Tibial nerve (tissue), 3 donors: ENCODE data around the gene MYBPC1.

Experiments used
- POLR2A ChIP-seq, 2 donors: fragments of 450-650 bp; IDR thresholded peaks; one replicate each; pipeline ENCODE4 v1.6.1; 2017; ENCODE audit warnings: antibody characterized with exemption in 2 of 2, mild to moderate bottlenecking in 2 of 2, moderate library complexity in 2 of 2
- TF ChIP-seq, protein P1 (sequence below), 5 experiments: fragments of 200-600 bp in 3 of 5; fragments of 450-650 bp in 2 of 5; sonication (generic) in 3 of 5; IDR thresholded peaks; one replicate each; pipeline ENCODE4 v1.5.1; 2016 to 2019; ENCODE audit warnings: antibody characterized with exemption in 5 of 5, mild to moderate bottlenecking in 3 of 5, moderate library complexity in 2 of 5

- TF ChIP-seq POLR2A (IDR thresholded peaks at IDR 0.05): no peak
- TF ChIP-seq, protein P1, sequence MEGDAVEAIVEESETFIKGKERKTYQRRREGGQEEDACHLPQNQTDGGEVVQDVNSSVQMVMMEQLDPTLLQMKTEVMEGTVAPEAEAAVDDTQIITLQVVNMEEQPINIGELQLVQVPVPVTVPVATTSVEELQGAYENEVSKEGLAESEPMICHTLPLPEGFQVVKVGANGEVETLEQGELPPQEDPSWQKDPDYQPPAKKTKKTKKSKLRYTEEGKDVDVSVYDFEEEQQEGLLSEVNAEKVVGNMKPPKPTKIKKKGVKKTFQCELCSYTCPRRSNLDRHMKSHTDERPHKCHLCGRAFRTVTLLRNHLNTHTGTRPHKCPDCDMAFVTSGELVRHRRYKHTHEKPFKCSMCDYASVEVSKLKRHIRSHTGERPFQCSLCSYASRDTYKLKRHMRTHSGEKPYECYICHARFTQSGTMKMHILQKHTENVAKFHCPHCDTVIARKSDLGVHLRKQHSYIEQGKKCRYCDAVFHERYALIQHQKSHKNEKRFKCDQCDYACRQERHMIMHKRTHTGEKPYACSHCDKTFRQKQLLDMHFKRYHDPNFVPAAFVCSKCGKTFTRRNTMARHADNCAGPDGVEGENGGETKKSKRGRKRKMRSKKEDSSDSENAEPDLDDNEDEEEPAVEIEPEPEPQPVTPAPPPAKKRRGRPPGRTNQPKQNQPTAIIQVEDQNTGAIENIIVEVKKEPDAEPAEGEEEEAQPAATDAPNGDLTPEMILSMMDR (IDR thresholded peaks at IDR 0.05): no peak
These were observed 58.7 kb downstream of the MYBPC1 start for GRCh38 chr12:101653503-101653902.
